Upper lobe of left lung (tissue), 4 donors: ENCODE results near the gene HSPB7.

Source experiments
- EP300 ChIP-seq, 4 donors: sonication (generic); formaldehyde crosslinking; IDR thresholded peaks; one replicate each; pipeline ENCODE4 v1.5.1; 2017; ENCODE audit warnings: antibody characterized with exemption in 4 of 4, control low read depth in 2 of 4
- POLR2A ChIP-seq, 4 donors: fragments of 450-650 bp; IDR thresholded peaks; one replicate each; pipeline ENCODE4 v1.5.1; 2016 to 2017; ENCODE audit warnings: antibody characterized with exemption in 4 of 4, mild to moderate bottlenecking in 2 of 4
- TF ChIP-seq, protein P1 (sequence below), 6 experiments: fragments of 450-650 bp in 4 of 6; fragments of 200-600 bp in 2 of 6; sonication (generic) in 2 of 6; IDR thresholded peaks; one replicate each; pipeline ENCODE4 v1.5.1; 2016 to 2019; ENCODE audit warnings: antibody characterized with exemption in 6 of 6

DNA sequence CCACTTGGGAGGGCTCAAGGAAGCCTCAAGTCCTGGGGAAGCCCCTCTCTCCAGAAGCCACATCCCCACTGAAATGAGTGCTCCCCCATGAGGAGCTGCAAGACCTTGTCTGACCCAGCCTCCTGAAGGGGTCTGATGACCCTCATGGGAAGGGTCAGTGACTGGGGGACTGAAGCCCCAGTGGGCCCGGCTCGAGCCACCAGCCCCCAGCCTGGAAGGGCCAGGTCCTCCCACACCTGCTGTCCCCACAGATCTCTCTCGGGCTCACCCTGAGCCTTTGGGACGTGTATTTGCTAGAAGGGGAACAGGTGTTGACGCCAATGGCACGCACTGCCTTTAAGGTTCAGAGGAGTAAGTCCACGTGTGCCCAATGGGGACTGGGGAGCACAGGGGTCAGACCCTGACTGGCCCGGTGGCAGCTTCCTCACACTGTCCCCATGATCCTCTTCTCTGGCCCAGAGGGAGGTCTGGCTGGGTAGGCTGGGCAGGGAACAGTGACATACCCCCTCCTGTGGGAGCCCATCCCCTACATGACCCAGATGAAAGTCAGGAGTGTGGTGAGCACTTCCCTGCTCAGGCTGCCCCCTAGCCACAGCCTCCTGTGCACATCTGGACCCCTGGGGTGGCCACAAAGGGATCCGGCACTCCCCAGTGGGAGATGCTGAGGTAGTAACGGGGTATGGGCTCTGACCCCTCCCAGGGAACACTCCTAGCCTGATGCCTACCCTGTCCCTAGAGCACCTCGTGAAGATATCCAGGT is 26.2 kb downstream of the HSPB7 start:
- TF ChIP-seq POLR2A (IDR thresholded peaks at IDR 0.05) (no peak), EP300 (IDR thresholded peaks at IDR 0.05) (no peak)
- TF ChIP-seq, protein P1, sequence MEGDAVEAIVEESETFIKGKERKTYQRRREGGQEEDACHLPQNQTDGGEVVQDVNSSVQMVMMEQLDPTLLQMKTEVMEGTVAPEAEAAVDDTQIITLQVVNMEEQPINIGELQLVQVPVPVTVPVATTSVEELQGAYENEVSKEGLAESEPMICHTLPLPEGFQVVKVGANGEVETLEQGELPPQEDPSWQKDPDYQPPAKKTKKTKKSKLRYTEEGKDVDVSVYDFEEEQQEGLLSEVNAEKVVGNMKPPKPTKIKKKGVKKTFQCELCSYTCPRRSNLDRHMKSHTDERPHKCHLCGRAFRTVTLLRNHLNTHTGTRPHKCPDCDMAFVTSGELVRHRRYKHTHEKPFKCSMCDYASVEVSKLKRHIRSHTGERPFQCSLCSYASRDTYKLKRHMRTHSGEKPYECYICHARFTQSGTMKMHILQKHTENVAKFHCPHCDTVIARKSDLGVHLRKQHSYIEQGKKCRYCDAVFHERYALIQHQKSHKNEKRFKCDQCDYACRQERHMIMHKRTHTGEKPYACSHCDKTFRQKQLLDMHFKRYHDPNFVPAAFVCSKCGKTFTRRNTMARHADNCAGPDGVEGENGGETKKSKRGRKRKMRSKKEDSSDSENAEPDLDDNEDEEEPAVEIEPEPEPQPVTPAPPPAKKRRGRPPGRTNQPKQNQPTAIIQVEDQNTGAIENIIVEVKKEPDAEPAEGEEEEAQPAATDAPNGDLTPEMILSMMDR (IDR thresholded peaks at IDR 0.05): no peak
